ENCODE results near the gene TUSC2.

TUSC2 gene

GRCh38 chr3:50289130-50289529 lies 38.9 kb downstream of the TUSC2 start:
- no peak overlapping the region for H2AFZ ChIP-seq (ENCODE audit: low read depth, low read length)
- H3K4me3 ChIP-seq (ENCODE audit: low read length) = no peak overlapping the region
- H3K27ac ChIP-seq (ENCODE audit: low read length) = no peak overlapping the region
- peaks cover 48% of the 10 kb centered on the region for H3K36me3 ChIP-seq (replicated peaks; ENCODE audit: low read depth, low read length)
- TF ChIP-seq CTCF (IDR thresholded peaks at IDR 0.05; ENCODE audit: low read depth, low read length) = no peak
- H3K9ac ChIP-seq (ENCODE audit: low read length) = no peak overlapping the region
- H3K4me1 ChIP-seq (ENCODE audit: low read length) = peaks cover 11% of the 10 kb centered on the region
- H3K9me3 ChIP-seq (ENCODE audit: insufficient read depth, low read length) = no peaks in the 10 kb centered on the region
- H3K27me3 ChIP-seq (ENCODE audit: low read depth, low read length) = no peaks in the 10 kb centered on the region
- H3K4me2 ChIP-seq (ENCODE audit: low read length) = no peak overlapping the region
- peaks cover 37% of the 10 kb centered on the region for H3K79me2 ChIP-seq (ENCODE audit: low read length)
- H4K20me1 ChIP-seq (ENCODE audit: insufficient read depth, low read length) = no peaks in the 10 kb centered on the region

DNA sequence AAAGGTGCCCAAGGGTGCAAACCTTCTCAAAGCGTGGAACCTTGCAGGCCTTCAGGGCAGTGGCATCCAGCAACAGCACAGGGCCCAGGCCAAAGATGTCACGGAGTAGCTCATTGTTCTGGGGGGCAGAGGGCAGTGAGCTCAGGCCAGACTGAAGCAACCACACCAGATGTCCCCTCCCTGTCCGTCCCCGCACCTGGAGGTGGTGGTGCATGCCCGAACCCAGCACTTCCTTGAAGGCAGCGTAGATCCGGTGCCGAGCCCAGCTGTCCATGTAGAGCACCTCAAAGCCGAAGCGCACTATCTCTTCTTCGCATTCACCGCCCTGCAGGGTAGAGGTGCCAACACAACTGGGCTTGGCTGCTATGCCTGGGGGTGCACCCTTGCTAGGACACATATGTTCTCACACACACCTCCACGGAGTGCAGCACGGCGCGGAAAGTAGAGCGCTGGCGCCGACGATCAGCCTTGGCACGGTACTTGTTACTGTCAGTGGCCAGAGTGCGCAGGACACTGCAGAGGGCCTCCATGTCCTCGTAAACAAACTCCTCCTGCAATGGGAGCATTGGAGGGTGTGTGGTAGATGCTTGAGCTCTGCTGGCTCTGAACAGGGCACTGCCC lies 39.5 kb downstream of the TUSC2 start:
- H3K27ac ChIP-seq (ENCODE audit: low read length) = no peak overlapping the region
- no peak overlapping the region for H3K4me2 ChIP-seq (ENCODE audit: low read length)
- H3K79me2 ChIP-seq (ENCODE audit: low read length) = peaks cover 37% of the 10 kb centered on the region
- no peak overlapping the region for H3K9ac ChIP-seq (ENCODE audit: low read length)
- no peak overlapping the region for H2AFZ ChIP-seq (ENCODE audit: low read depth, low read length)
- no peaks in the 10 kb centered on the region for H3K27me3 ChIP-seq (ENCODE audit: low read depth, low read length)
- TF ChIP-seq CTCF (IDR thresholded peaks at IDR 0.05; ENCODE audit: low read depth, low read length) = no peak
- TF ChIP-seq EZH2phosphoT487 (IDR thresholded peaks at IDR 0.05; ENCODE audit: low read depth) = no peak
- H4K20me1 ChIP-seq (ENCODE audit: insufficient read depth, low read length) = no peaks in the 10 kb centered on the region
- H3K4me3 ChIP-seq (ENCODE audit: low read length) = no peak overlapping the region
- H3K36me3 ChIP-seq (replicated peaks; ENCODE audit: low read depth, low read length) = peaks cover 48% of the 10 kb centered on the region
- H3K9me3 ChIP-seq (ENCODE audit: insufficient read depth, low read length) = no peaks in the 10 kb centered on the region
- peaks cover 11% of the 10 kb centered on the region for H3K4me1 ChIP-seq (ENCODE audit: low read length)

DNA sequence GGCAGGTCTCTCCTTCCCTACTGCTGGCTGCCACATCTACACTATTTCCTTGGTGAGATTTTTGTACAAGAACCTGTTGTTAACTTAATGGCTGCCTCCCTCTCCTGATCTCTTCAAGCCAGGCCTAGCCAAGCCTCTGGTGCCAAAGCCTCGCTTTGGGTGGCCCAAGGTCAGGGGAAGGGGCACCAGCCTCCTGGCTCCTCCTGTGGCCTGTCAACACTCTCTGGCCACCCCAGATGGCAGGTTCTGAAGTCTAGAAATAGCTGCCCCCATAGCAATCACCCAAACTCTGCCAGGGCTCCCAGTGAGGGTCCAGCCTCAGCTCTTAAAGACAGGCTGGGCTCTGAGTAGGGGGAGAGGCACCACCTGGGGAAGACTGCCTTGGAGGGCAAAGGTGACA lies 40.8 kb downstream of the TUSC2 start:
- H4K20me1 ChIP-seq (ENCODE audit: insufficient read depth, low read length) = no peaks in the 10 kb centered on the region

More for the DNA sequence above, 40.8 kb downstream of the TUSC2 start:
- Histone ChIP-seq H3K9ac (ENCODE audit: low read length) (no peak overlapping the region), H2AFZ (ENCODE audit: low read depth, low read length) (no peak overlapping the region), H3K4me2 (ENCODE audit: low read length) (no peak overlapping the region), H3K27ac (ENCODE audit: low read length) (no peak overlapping the region), H3K27me3 (ENCODE audit: low read depth, low read length) (no peaks in the 10 kb centered on the region), H3K4me3 (ENCODE audit: low read length) (no peak overlapping the region), H3K36me3 (replicated peaks; ENCODE audit: low read depth, low read length) (peaks cover 48% of the 10 kb centered on the region), H3K79me2 (ENCODE audit: low read length) (peaks cover 37% of the 10 kb centered on the region), H3K9me3 (ENCODE audit: insufficient read depth, low read length) (no peaks in the 10 kb centered on the region), H3K4me1 (ENCODE audit: low read length) (peaks cover 5% of the 10 kb centered on the region; the same call in 1 of the 2 replicates)
- TF ChIP-seq EZH2phosphoT487 (IDR thresholded peaks at IDR 0.05; ENCODE audit: low read depth) = no peak
- TF ChIP-seq CTCF (IDR thresholded peaks at IDR 0.05; ENCODE audit: low read depth, low read length) = no peak

Measured in OCI-LY3 (cell line).